ENCODE data around the gene DPAGT1. TPM values are rescaled to one million over a fixed set of nuclear protein-coding genes. Genes with fewer than 3 reads are reported as not detected.

DPAGT1 gene
- 10 to 100 TPM; 21.9 to 63.9 (median 37.9) TPM for total RNA-seq
- polyA plus RNA-seq: 10 to 100 TPM; 25.0 to 32.6 TPM
- total RNA-seq: 13.7 reads per million, percentile 42 among the genes with 10 or more reads in this experiment

DNA sequence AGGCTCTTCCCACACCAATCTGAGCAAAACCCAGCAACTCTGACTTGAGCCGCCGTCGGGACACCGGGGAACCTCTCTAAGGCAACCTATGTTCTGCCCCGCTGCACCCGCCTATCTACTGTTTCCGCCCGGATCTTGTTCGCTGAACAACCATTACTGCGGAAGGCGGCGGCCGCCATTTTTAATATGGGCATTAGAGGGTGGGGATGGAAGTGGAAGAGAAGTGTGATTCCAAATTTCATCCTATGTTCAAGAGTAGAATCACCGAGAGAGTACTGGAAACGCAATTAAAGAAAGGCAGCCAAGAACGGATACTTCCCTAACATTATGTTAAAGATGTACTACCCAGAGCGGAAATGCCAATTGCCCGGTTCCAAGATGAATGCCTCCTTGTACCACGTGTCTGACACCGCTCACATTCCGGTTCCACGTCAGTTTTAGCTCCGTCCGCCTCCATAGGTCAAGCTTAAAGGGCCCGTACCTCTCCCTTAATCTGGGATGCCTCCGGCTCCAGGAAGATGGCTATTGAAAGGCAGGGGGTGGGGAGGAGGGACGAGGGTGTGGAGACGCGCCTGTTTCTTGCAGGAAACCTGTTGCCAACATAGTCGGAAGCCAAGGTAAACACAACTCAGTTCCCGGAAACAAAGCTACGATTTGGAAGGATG lies at the start of gene DPAGT1:
TSS of gene DPAGT1 (minus strand) at position 95 of the 665 bp plus-strand sequence. CDS start 198 bp downstream, outside the sequence.
- peak within 1 kb of the TSS; percentile 79 for H3K4me3 ChIP-seq (ENCODE audit: low read length)
- H3K27ac ChIP-seq (ENCODE audit: low read depth, low read length): peak within 1 kb of the TSS; percentile 95
- peaks cover 9 to 14% (median 12%) of the 10 kb centered on the region in 3 experiments for H3K36me3 ChIP-seq (ENCODE audit: control insufficient read depth in 2 of 3, insufficient read depth in 3 of 3, low read length in 3 of 3)
- ChIA-PET POLR2A (interaction anchor here (0.8 to 20.2 kb wide), 28 partner anchors 10 to 760 kb away, joined by 3 to 435 read pairs (median 4); partner anchors contain the start of genes ABCG4, CENATAC, HINFP and HMBS), CTCF (interaction anchor here (0.9 to 1.8 kb wide), 14 partner anchors 10 to 204 kb away, joined by 3 to 9 read pairs (median 4); partner anchors contain the start of genes CBL, HINFP, HMBS and NLRX1)
- ATAC-seq (peak; percentile 90), DNase-seq (peak; percentile 68 to 90 (median 86))
- no peaks in the 10 kb centered on the region for H3K27me3 Mint-ChIP-seq
- peak within 1 kb of the TSS; percentile 91 to 100 (median 96) for H3K4me3 Mint-ChIP-seq
- intact Hi-C loops (cut with micrococcal nuclease): loop anchor here (1.0 to 5.0 kb wide), 17 partner anchors 8 to 1870 kb away; partner anchors contain the start of genes CENATAC (in 2 of the 2), HINFP (in 2 of the 2), HYOU1 (in 2 of the 2) and RPS25 (in 2 of the 2)
- H3K9me3 ChIP-seq (ENCODE audit: control insufficient read depth in 2 of 3, low read length in 3 of 3): no peaks in the 10 kb centered on the region
- H3K36me3 Mint-ChIP-seq: peaks cover 0 to 17% (median 10%) of the 10 kb centered on the region in 5 donors
- no peaks in the 10 kb centered on the region for H3K27me3 ChIP-seq (ENCODE audit: control insufficient read depth in 2 of 2, insufficient read depth in 2 of 2, low read length in 2 of 2)
- H3K4me1 Mint-ChIP-seq: peaks cover 24 to 64% (median 50%) of the 10 kb centered on the region in 7 donors
- H3K4me1 ChIP-seq (ENCODE audit: control insufficient read depth in 2 of 2, insufficient read depth in 2 of 2, low read length in 2 of 2): peaks cover 21 to 26% of the 10 kb centered on the region in 2 donors
- H3K27ac Mint-ChIP-seq: peak within 1 kb of the TSS; percentile 98 to 100 (median 99)
- H3K9me3 Mint-ChIP-seq: no peaks in the 10 kb centered on the region

- Histone ChIP-seq H3K4me1 (ENCODE audit: control insufficient read depth in 2 of 2, insufficient read depth in 2 of 2, low read length in 2 of 2) (peaks cover 0 to 11% of the 10 kb centered on the region in 2 donors), H3K27ac (ENCODE audit: low read depth, low read length) (no peak overlapping the region), H3K4me3 (ENCODE audit: low read length) (no peak overlapping the region), H3K9me3 (ENCODE audit: control insufficient read depth in 2 of 3, low read length in 3 of 3) (no peaks in the 10 kb centered on the region), H3K27me3 (ENCODE audit: control insufficient read depth in 2 of 2, insufficient read depth in 2 of 2, low read length in 2 of 2) (no peaks in the 10 kb centered on the region), H3K36me3 (ENCODE audit: control insufficient read depth in 2 of 3, insufficient read depth in 3 of 3, low read length in 3 of 3) (no peaks in the 10 kb centered on the region)
- intact Hi-C loops (cut with micrococcal nuclease): loop anchor here (1.0 to 5.0 kb wide), 7 partner anchors 19 to 55 kb away; partner anchors contain the start of genes C2CD2L (in 1 of the 2), HINFP (in 1 of the 2) and NLRX1 (in 1 of the 2)
- POLR2A ChIA-PET: interaction anchor here (1.2 to 1.5 kb wide), 3 partner anchors 22 to 55 kb away, joined by 3 to 5 read pairs (median 5); no protein-coding TSS in a partner anchor
- no peaks in the 10 kb centered on the region for H3K36me3 Mint-ChIP-seq
- no peaks in the 10 kb centered on the region for H3K9me3 Mint-ChIP-seq
- no peak for DNase-seq
- H3K4me3 Mint-ChIP-seq: peak overlapping the region; percentile 38 to 80 (median 64)
- H3K27me3 Mint-ChIP-seq: peaks cover 25 to 69% (median 26%) of the 10 kb centered on the region in 5 donors
- CTCF ChIA-PET: no interaction called here
- peaks cover 0 to 26% (median 17%) of the 10 kb centered on the region in 7 donors for H3K4me1 Mint-ChIP-seq
- no peak for ATAC-seq
- H3K27ac Mint-ChIP-seq: no peak overlapping the region
Measured at GRCh38 chr11:119149786-119150275, 48.2 kb upstream of the DPAGT1 start.

- Mint-ChIP-seq H3K27ac (peak within 1 kb of the TSS in 1 of 9 donors; percentile 25), H3K4me1 (peaks cover 0 to 26% (median 17%) of the 10 kb centered on the region in 7 donors), H3K36me3 (no peaks in the 10 kb centered on the region), H3K9me3 (no peaks in the 10 kb centered on the region), H3K27me3 (peaks cover 25 to 71% (median 28%) of the 10 kb centered on the region in 5 donors), H3K4me3 (peak within 1 kb of the TSS; percentile 76 to 86 (median 79))
- intact Hi-C loops (cut with micrococcal nuclease): loop anchor here (1.0 to 5.0 kb wide), 7 partner anchors 20 to 54 kb away; partner anchors contain the start of genes C2CD2L (in 1 of the 2), HINFP (in 1 of the 2) and NLRX1 (in 1 of the 2)
- no peak within 1 kb of the TSS for H3K27ac ChIP-seq (ENCODE audit: low read depth, low read length)
- H3K36me3 ChIP-seq (ENCODE audit: control insufficient read depth in 2 of 3, insufficient read depth in 3 of 3, low read length in 3 of 3): no peaks in the 10 kb centered on the region
- ATAC-seq: peak; percentile 50
- peaks cover 0 to 11% of the 10 kb centered on the region in 2 donors for H3K4me1 ChIP-seq (ENCODE audit: control insufficient read depth in 2 of 2, insufficient read depth in 2 of 2, low read length in 2 of 2)
- CTCF ChIA-PET: no interaction called here
- DNase-seq: peak in 7 of 9 donors; percentile 17 to 52 (median 24)
- H3K9me3 ChIP-seq (ENCODE audit: control insufficient read depth in 2 of 3, low read length in 3 of 3): no peaks in the 10 kb centered on the region
- no peaks in the 10 kb centered on the region for H3K27me3 ChIP-seq (ENCODE audit: control insufficient read depth in 2 of 2, insufficient read depth in 2 of 2, low read length in 2 of 2)
- peak within 1 kb of the TSS; percentile 52 for H3K4me3 ChIP-seq (ENCODE audit: low read length)
- POLR2A ChIA-PET: interaction anchor here (0.7 to 1.5 kb wide), 5 partner anchors 20 to 55 kb away, joined by 3 to 5 read pairs (median 3); partner anchors contain the start of gene DPAGT1
Measured at GRCh38 chr11:119149018-119149785, 47.5 kb upstream of the DPAGT1 start, which contains the start of gene ABCG4. Gene ABCG4 (plus strand): TSS chr11:119149052. CDS start chr11:119149966, 914 bp downstream.

GRCh38 chr11:119148720-119149017 lies 47.0 kb upstream of the DPAGT1 start:
- Histone ChIP-seq H3K9me3 (ENCODE audit: control insufficient read depth in 2 of 3, low read length in 3 of 3) (no peaks in the 10 kb centered on the region), H3K27me3 (ENCODE audit: control insufficient read depth in 2 of 2, insufficient read depth in 2 of 2, low read length in 2 of 2) (no peaks in the 10 kb centered on the region), H3K4me3 (ENCODE audit: low read length) (peak overlapping the region; percentile 52), H3K36me3 (ENCODE audit: control insufficient read depth in 2 of 3, insufficient read depth in 3 of 3, low read length in 3 of 3) (no peaks in the 10 kb centered on the region), H3K4me1 (ENCODE audit: control insufficient read depth in 2 of 2, insufficient read depth in 2 of 2, low read length in 2 of 2) (peaks cover 0 to 11% of the 10 kb centered on the region in 2 donors), H3K27ac (ENCODE audit: low read depth, low read length) (no peak overlapping the region)
- POLR2A ChIA-PET: interaction anchor here (0.7 to 1.5 kb wide), 5 partner anchors 20 to 54 kb away, joined by 3 to 5 read pairs (median 3); partner anchors contain the start of gene DPAGT1
- Mint-ChIP-seq H3K4me3 (peak overlapping the region; percentile 76 to 86 (median 79)), H3K4me1 (peaks cover 2 to 26% (median 17%) of the 10 kb centered on the region in 7 donors), H3K27ac (no peak overlapping the region), H3K36me3 (peaks cover 0 to under 1% (median 0%) of the 10 kb centered on the region in 5 donors), H3K9me3 (no peaks in the 10 kb centered on the region), H3K27me3 (peaks cover 26 to 71% (median 31%) of the 10 kb centered on the region in 5 donors)
- intact Hi-C loops (cut with micrococcal nuclease): loop anchor here (1.0 to 5.0 kb wide), 7 partner anchors 20 to 54 kb away; partner anchors contain the start of genes C2CD2L (in 1 of the 2), HINFP (in 1 of the 2) and NLRX1 (in 1 of the 2)
- ATAC-seq (no peak), DNase-seq (peak in 1 of 9 donors; percentile 16)
- CTCF ChIA-PET: no interaction called here

- ChIA-PET POLR2A (interaction anchor here (0.6 to 1.1 kb wide), 3 partner anchors 9 to 119 kb away, joined by 3 to 4 read pairs (median 3); no protein-coding TSS in a partner anchor), CTCF (no interaction called here)
- Mint-ChIP-seq H3K9me3 (peaks cover 0 to 2% (median 0%) of the 10 kb centered on the region in 11 donors), H3K4me1 (peaks cover 5 to 26% (median 17%) of the 10 kb centered on the region in 7 donors), H3K27ac (peak overlapping the region in 1 of 9 donors; percentile 25), H3K4me3 (peak overlapping the region; percentile 76 to 86 (median 79)), H3K36me3 (peaks cover 0 to 6% (median 0%) of the 10 kb centered on the region in 5 donors), H3K27me3 (peaks cover 31 to 68% (median 37%) of the 10 kb centered on the region in 5 donors)
- Histone ChIP-seq H3K27ac (ENCODE audit: low read depth, low read length) (no peak overlapping the region), H3K9me3 (ENCODE audit: control insufficient read depth in 2 of 3, low read length in 3 of 3) (no peaks in the 10 kb centered on the region), H3K4me3 (ENCODE audit: low read length) (no peak overlapping the region), H3K36me3 (ENCODE audit: control insufficient read depth in 2 of 3, insufficient read depth in 3 of 3, low read length in 3 of 3) (no peaks in the 10 kb centered on the region), H3K27me3 (ENCODE audit: control insufficient read depth in 2 of 2, insufficient read depth in 2 of 2, low read length in 2 of 2) (no peaks in the 10 kb centered on the region), H3K4me1 (ENCODE audit: control insufficient read depth in 2 of 2, insufficient read depth in 2 of 2, low read length in 2 of 2) (peaks cover 0 to 11% of the 10 kb centered on the region in 2 donors)
- intact Hi-C loops (cut with micrococcal nuclease): loop anchor here (2.0 to 5.0 kb wide), 5 partner anchors 21 to 53 kb away; partner anchors contain the start of genes HINFP (in 1 of the 2) and NLRX1 (in 1 of the 2)
- DNase-seq (peak in 3 of 9 donors; percentile 12 to 25 (median 18)), ATAC-seq (no peak)
Measured at GRCh38 chr11:119147604-119148333, 46.1 kb upstream of the DPAGT1 start.

Data from naive thymus-derived CD4-positive, alpha-beta T cell (primary cell).